NOMO-1 treated with dmso at 0.1 percent for 144 hours (cell line): ENCODE results near the gene FRMD5.
A peak's percentile ranks its signal among the peaks of the same experiment; 100 is the strongest.
"Not testable (repeated sequence)": the region's sequence is repeated elsewhere in the genome, so short reads cannot be mapped to it uniquely, and the experiment has no call there.

Experiments
- DNase-seq: peaks from one replicate; lab custom pipeline; 2025; ENCODE audit not compliant: unreplicated experiment; lab: John Stamatoyannopoulos, UW

FRMD5 gene

GRCh38 chr15:43867096-43867495 lies 328.0 kb downstream of the FRMD5 start:
- no peak for DNase-seq

GRCh38 chr15:43866636-43867035 lies 328.4 kb downstream of the FRMD5 start:
- not testable (repeated sequence) for DNase-seq

- no peak for DNase-seq
These were observed 335.5 kb downstream of the FRMD5 start for GRCh38 chr15:43859546-43859945.

GRCh38 chr15:43854801-43855200 lies 340.3 kb downstream of the FRMD5 start:
- DNase-seq, result no peak

- DNase-seq, result no peak
These were observed 342.5 kb downstream of the FRMD5 start for GRCh38 chr15:43852607-43853006.

GRCh38 chr15:43851251-43851650 lies 343.8 kb downstream of the FRMD5 start:
- no peak for DNase-seq

GRCh38 chr15:43845421-43845820 lies 349.6 kb downstream of the FRMD5 start:
- no peak for DNase-seq

- DNase-seq, result not testable (repeated sequence)
These were observed 362.6 kb downstream of the FRMD5 start for GRCh38 chr15:43832485-43832884.

GRCh38 chr15:43831519-43832052 lies 363.5 kb downstream of the FRMD5 start:
- not testable (repeated sequence) for DNase-seq

- not testable (repeated sequence) for DNase-seq
These were observed 364.3 kb downstream of the FRMD5 start for GRCh38 chr15:43830691-43831275.

GRCh38 chr15:43829951-43830540 lies 365.0 kb downstream of the FRMD5 start:
- DNase-seq, result not testable (repeated sequence)

- no peak for DNase-seq
These were observed 366.9 kb downstream of the FRMD5 start for GRCh38 chr15:43828061-43828657.

- peak; percentile 87 for DNase-seq
These were observed 368.3 kb downstream of the FRMD5 start, which contains the start of gene WDR76 for GRCh38 chr15:43826508-43827341. Gene WDR76 (plus strand): TSS chr15:43827002. CDS start chr15:43827033, 31 bp downstream.

GRCh38 chr15:43826029-43826507 lies 369.0 kb downstream of the FRMD5 start:
- no peak for DNase-seq

- DNase-seq, result not testable (repeated sequence)
These were observed 369.8 kb downstream of the FRMD5 start for GRCh38 chr15:43825305-43825704.

- DNase-seq, result peak; percentile 98
These were observed 370.5 kb downstream of the FRMD5 start, which contains the start of gene MFAP1 for GRCh38 chr15:43824302-43825246. Gene MFAP1 (minus strand): TSS chr15:43824690. CDS start chr15:43824569, 121 bp downstream.

GRCh38 chr15:43821505-43821904 lies 373.6 kb downstream of the FRMD5 start:
- DNase-seq, result no peak
